Hypothalamus (tissue), 51 donors: ENCODE results near the gene CLDN16.

Source experiments
- DNase-seq, 51 donors: peaks; one replicate each; lab custom pipeline; 2025; lab: John Stamatoyannopoulos, UW

Gene CLDN16

DNA sequence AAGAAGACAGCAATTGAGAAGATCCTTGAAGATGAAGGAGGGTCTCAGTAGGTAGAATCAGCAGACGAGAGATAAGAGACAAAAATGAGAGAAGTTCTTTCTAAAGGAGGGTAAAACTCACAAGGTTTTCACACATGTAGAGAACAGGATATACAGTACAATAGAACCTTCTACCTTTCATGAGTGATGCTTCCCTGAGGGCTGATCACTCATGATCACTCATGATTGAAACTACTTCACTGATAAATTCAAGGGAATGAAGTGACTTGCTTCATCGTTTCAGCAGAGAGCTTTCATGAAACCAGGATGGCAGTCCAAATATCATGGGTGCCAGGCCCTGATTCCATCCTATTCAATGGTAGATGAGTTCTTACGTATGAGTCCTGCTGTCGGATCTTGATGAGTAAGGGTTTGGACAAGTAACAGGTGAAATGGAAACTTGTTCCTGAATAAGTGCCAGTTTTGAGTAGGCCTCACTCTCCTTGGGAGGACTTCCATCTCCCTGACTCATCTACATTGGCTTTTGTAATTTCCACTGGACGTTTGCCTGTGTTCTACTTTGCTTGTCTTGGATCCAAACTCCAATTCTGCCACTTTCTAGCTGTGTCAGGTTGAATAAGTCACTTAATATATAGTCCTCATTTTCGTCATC, 9.6 kb upstream of the CLDN16 start:
- DNase-seq, result no peak

DNA sequence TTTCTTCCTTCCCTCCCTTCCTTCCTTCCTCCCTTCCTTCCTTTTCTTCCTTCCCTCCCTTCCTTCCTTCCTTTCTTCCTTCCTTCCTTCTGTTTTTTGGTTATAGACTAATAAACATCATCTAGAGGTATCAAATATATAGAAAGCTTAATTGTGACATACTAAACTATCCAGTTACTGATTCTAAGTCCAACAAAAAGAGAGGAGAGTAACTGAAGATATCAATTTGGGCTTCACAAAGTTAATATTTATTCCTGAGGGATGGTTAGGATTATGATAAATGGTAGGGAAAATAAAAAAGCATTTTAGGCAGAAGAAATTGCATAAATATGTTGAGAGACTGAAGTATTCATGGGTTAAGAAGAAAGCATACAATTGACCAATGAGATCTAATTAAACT, 7.8 kb upstream of the CLDN16 start:
- DNase-seq, result no peak

DNA sequence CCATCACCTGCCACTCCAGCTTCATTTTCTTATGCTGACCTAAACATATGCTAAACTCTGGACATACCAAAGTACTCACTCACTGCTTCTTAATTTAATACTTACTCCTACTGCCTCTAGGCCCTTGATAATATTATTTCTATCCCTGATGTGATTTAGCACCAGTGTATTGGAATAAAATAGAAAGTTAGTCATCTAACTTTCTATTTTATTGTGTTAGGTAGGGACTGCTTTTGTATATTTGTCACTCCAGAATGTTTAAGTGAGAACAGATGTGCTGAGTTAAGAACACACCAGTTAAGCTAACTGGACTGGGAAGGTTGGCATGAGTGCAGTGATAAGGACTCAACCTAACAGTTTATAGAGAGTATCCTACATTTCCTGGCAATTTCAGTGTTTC, 6.5 kb upstream of the CLDN16 start:
- no peak for DNase-seq

DNA sequence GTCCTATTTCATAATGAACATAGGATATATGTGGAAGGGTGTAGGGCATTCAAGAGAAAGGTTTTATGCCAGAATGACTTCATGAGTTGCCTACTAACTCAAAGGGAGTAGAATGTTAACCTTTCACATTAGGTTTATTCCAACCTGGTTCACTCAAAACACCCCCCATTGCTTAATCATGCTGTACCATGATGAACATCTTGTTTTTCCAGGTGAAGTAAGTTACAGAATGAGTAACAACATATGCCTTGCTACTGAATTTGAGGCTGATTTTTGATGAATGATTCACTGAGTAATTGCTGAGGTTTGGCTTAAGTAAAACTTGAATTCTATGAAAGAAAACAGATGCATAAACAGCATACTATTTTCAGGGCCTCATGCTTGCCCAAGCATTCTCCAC, 5.9 kb upstream of the CLDN16 start:
- no peak for DNase-seq

DNA sequence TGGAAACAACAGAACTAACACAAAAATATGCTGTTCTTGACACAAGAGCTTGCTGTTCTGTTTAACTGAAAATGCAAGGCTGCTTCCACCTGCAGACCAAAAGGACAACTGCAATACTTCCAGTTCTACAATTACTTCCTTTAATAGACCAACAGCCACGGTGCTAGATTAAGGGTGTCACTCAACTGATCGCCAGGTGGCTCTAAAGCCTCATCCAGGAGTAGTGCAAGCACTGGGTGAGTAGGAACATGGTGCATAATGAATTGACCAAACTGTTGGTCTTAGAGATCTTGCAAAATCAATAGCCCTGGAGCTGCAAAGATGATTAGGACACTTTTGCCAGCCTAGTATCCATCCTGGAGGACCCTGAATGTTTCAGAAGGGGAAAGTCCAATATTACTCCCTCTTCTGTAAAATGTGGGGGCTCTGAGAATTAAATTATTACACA, 3.6 kb upstream of the CLDN16 start:
- DNase-seq, result peak in 2 of 51 donors; percentile 0 to 6

DNA sequence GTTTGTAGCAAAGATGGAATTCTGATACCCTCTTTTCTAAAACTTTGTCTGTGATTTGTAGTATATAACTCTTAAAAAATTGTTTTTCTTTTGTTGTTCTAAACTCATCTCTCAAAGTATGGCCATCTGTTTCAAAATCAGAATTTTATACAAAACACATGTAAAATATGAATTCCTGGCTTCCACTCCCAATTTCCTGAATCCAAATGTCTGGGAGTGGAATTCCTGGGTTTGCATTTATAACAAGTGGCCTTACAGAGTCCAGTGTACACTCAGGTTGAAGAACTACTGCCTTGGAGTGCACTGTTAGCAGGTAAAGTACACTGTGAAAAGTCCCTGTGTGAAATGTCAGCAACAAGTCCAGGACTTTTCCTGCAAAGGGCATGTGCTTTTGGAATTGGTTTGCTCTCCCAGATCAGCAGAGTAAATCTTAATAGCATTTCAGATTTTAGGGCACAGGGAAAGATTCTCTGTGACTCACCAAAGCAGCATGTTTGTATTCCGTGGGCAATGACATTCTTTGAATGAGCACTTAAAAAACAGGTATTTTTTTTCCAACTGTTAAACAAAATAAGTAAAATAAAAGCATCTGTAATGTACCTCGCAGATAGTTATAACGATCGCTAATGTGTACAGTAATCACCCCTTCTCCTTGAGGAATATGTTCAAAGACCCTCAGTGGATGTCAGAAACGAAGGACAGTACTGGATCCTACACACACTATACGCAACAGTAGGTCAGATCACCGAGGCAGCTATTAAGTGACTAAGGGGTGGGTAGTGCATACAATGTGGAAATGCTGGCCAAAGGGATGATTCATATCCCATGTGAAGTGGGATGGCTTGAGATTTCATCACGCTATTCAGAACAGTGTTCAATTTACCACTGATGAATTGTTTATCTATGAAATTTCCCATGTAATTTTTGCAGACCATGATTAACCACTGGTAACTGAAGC, 2.0 kb upstream of the CLDN16 start:
- no peak for DNase-seq

DNA sequence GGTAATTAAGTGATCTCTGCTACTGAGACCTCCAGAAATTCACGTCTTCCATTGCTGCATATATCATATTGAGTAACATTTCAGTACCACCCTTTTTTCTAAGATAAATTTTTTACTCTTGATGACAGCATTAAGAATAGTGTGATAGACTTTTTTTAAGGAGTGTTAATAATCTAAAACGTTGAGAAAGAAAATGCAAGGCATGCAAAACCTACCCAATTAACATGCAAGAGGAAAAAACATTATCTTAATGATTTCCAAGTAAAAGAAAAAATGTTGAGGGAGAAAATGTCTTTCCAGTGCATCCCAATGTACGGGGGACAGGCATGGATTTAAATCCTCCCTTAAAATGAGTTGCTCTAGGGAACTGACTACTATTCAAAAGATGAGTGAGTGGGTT, 740 bp downstream of the CLDN16 start:
- DNase-seq, result no peak

DNA sequence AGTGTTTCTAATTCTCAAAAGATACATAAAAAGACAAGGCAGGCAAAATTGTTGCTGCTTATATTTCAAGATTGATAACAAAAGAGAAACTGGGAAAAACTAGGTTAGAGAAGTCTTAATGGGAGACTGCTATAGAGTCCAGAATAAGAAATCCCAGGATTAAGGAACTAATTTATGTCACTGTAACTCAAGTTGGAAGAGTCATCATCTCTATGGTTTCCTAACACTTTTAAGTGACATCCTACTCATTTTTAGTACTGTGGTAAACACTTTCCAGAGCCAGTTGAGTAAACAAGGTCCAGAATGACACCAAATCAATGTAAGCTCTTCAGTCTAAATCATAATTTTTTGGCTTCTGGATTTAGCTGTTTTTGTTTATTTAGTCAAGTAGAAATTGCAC, 8.0 kb downstream of the CLDN16 start:
- no peak for DNase-seq

DNA sequence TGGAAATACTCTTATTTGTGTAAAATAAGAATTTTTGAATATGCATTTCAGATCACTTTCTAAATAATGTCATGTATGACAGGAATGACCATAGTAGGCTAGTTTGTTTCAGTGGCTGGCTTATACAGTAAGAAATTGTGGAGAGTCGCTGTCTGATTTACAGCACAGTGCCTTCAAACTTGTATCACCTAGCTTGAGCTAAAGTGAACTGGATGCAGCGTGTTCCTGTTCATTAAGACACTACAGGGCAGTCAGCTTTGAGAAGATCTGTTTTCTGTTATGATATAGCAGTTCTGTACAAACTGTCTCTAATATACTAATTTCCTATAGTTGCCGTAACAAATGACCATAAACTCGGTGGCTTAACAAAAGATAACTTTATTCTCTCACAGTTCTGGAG, 9.9 kb downstream of the CLDN16 start:
- DNase-seq, result no peak

DNA sequence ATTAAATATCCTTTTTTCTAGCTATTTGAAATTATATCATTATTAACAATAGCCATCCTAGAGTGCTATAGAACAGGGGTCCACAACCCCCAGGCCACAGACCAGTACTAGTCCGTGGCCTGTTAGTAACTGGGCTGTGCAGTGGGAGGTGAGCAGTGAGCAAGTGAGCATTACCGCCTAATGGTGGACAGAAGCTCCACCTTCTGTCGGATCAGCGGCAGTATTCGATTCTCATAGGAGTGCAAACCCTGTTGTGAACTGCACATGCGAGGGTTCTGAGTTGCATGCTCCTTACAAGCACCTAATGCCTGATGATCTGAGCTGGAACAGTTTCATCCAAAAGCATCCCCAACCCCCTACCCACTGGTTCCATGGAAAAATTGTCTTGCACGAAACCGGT, 11.7 kb downstream of the CLDN16 start:
- DNase-seq, result no peak

DNA sequence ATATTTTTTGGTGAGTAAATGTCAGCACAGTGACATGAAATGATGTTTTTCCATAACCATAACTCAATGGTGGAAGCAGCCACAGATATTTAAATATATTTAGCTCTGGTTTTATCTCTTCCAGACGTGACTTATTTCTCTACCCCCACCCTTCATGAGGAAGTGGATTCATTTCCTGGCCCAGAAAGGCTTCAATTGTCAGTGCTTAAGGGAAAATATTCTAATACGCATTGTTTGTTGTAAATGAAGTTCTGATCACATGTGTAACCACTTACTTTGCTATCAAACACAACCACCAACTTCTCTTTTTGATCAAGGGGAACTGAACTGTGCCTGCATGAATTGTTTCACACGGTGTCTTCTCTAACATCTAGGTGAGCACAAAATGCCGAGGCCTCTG, 14.0 kb downstream of the CLDN16 start:
- no peak for DNase-seq

DNA sequence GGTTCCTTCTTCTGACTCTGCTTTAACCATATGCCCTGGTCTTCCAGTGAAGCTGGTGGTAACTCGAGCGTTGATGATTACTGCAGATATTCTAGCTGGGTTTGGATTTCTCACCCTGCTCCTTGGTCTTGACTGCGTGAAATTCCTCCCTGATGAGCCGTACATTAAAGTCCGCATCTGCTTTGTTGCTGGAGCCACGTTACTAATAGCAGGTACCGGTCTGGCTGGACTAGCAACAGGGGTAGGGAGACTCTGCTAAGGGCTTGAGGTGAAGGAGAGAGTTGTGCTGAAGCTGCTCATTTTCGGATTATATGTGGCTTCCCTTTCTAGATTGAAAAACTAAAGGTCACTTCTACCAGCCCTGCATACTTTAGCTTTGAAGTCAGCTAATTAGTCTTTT, 16.8 kb downstream of the CLDN16 start:
- DNase-seq, result no peak

DNA sequence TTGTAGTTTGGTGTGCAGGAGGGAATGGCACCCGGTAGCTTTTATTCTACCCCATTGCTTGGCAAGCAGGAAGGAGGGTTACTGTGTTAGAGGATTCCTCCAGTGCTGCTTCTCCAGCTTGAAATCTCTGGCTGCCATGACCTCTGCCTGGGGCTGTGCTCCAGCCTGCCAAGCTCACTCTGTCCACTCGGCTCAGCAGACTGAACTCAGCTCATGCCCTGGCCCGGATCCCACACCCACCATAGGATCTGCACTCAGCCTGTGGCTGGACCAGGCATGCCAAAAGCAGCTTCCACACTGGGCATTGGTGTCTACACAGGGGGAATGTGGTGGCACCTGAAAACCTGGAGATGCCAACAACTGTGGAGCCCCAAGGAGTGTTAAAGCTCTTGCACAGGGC, 26.3 kb downstream of the CLDN16 start:
- DNase-seq, result no peak

DNA sequence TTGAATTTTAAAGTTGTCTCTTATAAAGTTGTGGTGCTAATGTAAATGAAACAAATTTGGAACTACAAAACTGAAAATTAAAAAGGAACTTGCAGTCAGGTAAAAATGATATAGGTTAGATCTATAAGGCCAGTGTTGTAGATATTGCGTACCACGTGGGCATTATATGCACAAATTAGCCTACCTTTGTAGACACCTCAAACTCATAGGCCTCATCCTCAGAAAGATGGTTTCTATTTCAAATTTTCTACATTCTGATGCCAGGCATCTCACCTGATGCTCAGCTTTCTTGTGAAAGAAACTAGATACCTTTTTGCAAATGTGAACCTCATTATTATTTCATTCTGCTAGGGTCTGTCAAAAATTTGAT, 36.1 kb downstream of the CLDN16 start:
- DNase-seq, result no peak

DNA sequence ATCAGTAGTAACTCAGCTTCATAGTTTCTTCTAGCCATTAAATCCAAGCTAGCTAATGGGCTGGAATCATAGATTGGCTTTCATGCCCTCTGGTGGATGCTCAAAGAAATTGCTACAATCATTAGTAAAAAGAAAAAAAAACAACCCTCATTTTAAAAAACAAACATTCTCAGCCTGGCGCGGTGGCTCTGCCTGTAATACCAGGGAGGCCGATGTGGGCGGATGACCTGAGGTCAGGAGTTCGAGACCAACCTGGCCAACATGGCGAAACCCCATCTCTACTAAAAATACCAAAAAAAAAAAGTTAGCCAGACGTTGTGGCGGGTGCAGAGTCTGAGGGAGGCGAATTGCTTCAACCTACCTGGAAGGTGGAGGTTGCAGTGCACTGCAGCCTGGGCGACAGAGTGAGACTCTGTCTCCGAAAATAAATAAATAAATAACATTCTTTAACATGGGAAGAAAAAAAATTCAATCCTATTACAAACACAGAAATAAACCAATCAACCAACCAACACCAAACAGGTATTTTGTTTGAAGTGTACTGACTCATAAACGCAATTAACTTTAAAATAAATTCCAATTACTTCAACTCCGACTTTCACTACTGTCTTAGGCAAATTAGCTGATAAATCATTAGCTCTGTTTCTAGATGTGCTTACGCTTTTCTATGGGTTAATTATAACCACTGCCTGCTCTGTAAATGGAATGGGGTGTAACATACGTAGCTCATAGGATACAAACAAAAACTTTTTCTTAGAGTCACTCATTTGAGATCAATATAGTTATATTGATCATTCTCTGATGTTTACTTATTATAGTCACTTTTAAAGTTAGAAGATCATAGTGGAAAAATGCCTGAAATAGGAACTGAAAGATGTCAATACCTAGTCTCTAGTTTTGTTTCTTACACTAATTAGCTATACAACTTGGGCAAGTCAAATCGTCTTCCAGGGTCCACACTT, 36.8 kb downstream of the CLDN16 start:
- DNase-seq, result peak in 33 of 51 donors; percentile 1 to 51 (median 10)

DNA sequence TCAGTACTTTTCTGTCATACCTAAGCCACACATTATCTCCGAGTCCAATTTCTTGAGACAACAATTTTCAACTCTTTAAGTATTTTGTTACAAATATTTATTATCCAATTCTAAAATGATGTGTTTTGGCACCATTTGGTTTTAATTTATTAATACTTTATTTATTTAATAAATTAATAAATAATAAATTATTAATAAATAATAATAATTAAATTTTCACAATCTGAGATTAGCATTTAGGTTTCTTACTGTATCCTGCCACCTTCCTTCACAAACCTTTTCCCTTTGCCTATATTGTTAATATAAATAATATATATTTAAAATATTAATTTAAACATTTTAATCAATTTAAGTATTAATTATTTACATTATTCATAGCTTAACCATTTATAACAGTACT, 37.9 kb downstream of the CLDN16 start:
- DNase-seq, result no peak

DNA sequence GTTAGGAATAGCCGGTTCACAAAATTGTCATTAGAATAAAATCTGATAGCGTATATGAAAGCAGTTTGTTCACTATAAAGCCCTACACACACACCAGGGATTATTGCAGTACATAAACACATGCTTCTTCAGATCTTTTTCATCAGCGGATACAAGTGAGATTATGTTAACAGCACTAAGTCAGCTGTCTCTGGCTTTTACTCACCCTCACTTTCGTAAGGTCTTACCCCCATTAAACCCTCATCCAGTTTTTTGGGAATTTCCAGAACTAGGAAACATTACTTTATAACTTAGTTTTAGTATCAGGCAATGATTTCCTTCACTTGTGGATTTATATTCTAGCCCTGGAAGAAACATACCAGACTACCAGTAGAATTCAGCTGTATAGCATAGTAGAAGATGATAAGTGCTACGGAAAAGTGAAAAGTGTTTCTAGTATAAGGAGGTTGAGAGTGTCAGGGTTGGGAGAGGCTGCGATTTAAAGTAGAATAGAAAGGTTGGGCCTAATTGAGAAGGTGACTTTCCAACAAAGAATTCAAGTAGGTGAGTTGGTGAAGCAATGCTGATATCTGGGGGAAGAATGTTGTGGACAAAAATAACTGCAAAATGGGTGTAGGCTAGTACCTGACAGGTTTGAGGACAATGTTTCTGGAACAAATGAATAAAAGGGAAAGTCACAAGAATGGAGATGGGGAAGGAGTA, 39.0 kb downstream of the CLDN16 start:
- no peak for DNase-seq

DNA sequence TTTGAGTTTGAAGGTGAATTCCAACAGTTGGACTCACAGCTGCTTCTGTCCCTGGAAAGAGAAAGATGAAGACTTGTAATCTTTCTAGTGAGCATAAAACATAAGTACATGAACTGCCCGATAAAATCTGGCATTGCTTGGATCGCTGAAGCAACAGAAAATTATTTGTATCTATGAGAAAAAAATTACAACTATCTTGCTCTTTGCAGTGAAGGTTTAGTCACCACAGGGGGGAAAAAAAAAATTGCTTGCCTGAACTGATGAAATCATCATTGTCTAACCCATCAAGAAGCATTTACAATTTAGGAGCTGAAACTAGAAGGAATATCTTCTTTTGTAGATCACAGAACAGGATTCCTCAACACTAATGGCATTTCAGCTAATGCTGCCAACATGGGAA, 41.7 kb downstream of the CLDN16 start:
- no peak for DNase-seq

DNA sequence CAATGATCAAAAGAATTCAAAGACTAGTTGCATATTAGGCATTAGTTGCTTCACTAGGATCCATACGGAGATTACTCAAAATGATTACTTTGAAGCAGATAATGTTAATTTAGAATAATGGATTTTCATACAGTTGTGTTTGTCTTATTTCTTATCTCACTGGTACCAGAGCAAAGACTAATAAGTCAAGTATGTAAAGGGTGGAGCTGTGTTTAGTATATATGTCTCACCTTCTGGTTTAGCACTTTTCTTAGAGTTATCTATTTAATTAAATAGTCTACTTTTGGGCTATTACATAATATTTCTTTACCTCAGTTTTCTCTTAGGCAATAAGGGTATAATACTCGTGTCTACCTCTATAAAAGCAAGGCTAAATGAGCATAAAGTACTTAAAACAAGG, 42.9 kb downstream of the CLDN16 start:
- no peak for DNase-seq

DNA sequence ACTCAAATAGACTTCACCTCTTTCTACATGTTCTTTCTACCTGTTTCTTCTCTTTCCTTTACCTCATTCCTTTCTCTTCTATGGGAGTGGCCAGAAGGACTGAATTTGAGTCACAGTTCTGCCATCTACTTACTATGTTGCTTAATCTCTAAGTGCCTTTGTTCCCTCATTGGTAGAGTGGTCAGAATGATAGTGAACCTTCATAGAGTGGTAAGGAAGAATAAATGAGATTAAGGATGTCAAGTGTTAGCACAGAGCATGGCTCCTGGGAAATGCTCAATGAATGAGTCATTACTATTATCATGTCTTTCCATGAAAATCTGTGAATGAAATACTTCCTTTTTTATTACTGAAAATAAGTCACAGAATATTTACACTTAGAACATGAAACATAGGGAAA, 44.3 kb downstream of the CLDN16 start:
- no peak for DNase-seq
